Middle frontal gyrus (tissue), 1 donor: ENCODE results near the gene B3GNT8.
"Not testable (repeated sequence)": the region's sequence is repeated elsewhere in the genome, so short reads cannot be mapped to it uniquely, and the experiment has no call there.

Experiments used
- DNase-seq: peaks from one replicate; pipeline ENCODE4 v3.0.0-alpha.2; 2015; ENCODE audit warnings: low spot score; ENCODE audit errors: extremely low spot score

The B3GNT8 gene

GRCh38 chr19:41395355-41395754, 31.8 kb downstream of the B3GNT8 start:
- no peak for DNase-seq

GRCh38 chr19:41392775-41393174, 34.4 kb downstream of the B3GNT8 start:
- DNase-seq: no peak

GRCh38 chr19:41391618-41392017, 35.6 kb downstream of the B3GNT8 start:
- DNase-seq: no peak

GRCh38 chr19:41386442-41386841, 40.7 kb downstream of the B3GNT8 start:
- DNase-seq: no peak

- no peak for DNase-seq
These were observed 42.8 kb downstream of the B3GNT8 start for GRCh38 chr19:41384351-41384750.

- DNase-seq: not testable (repeated sequence)
These were observed 45.6 kb downstream of the B3GNT8 start for GRCh38 chr19:41381536-41381935.

- no peak for DNase-seq
These were observed 49.0 kb downstream of the B3GNT8 start for GRCh38 chr19:41377977-41378709.

GRCh38 chr19:41376998-41377365, 50.2 kb downstream of the B3GNT8 start:
- no peak for DNase-seq

- DNase-seq: no peak
These were observed 50.8 kb downstream of the B3GNT8 start, which contains the start of gene TMEM91 for GRCh38 chr19:41376241-41376997. TSS of gene TMEM91 (plus strand) at chr19:41376533. CDS start at chr19:41378310, 1,777 bp downstream.
